HG03432 (cell line): ENCODE results near the gene OR4F6.

ENCODE experiments used
- ATAC-seq: cut with Tn5 transposase; IDR thresholded peaks from one replicate; pipeline ENCODE4 v1.9.1; 2021; ENCODE audit warnings: mild to moderate bottlenecking, moderate library complexity; ENCODE audit not compliant: unreplicated experiment

OR4F6 gene

DNA sequence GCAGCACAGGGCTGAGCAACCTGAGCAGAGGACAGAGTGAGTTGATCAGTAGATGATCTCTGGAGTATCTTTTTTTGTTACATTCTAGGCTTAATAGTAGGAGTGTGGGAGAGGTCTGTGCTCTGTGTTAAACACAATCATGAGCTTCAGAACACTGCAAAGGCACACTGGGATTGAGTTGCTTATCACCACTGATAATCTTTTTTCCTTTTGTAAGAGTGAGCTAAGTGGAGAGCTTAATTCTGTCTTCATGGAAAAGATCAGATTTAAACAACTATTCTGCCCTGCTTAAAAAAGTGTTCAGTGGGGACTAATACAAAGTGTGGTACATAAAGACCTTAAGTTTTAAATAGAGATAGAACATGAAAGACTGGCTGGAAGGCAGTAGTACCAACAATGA is 1.1 kb downstream of the OR4F6 start:
- no peak for ATAC-seq

DNA sequence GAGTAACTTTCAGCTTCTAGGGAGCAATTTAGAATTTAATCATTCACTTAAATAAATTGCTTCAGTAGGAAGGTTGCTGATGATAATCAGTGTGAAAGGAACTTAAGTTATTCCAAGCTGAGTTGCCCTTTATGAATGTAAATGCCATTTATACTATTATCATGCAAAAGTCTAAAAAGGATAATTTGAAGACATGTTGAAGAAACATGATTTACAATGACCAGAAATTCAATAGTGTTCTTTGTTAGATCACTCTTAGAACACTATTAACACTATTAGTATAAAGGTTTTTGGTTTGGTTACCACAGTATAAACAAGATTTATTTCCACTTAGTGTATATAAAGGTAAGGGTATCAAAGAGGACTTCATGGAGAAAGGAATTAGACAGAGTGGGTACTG is 1.6 kb downstream of the OR4F6 start:
- ATAC-seq, result no peak

DNA sequence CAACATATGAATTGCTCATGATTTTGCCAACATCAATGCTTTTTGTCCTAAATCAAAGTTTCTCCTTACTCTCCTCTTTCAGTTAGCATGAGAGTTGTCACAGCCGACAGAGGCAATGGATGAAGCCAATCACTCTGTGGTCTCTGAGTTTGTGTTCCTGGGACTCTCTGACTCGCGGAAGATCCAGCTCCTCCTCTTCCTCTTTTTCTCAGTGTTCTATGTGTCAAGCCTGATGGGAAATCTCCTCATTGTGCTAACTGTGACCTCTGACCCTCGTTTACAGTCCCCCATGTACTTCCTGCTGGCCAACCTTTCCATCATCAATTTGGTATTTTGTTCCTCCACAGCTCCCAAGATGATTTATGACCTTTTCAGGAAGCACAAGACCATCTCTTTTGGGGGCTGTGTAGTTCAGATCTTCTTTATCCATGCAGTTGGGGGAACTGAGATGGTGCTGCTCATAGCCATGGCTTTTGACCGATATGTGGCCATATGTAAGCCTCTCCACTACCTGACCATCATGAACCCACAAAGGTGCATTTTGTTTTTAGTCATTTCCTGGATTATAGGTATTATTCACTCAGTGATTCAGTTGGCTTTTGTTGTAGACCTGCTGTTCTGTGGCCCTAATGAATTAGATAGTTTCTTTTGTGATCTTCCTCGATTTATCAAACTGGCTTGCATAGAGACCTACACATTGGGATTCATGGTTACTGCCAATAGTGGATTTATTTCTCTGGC is 2.5 kb downstream of the OR4F6 start:
- no peak for ATAC-seq

DNA sequence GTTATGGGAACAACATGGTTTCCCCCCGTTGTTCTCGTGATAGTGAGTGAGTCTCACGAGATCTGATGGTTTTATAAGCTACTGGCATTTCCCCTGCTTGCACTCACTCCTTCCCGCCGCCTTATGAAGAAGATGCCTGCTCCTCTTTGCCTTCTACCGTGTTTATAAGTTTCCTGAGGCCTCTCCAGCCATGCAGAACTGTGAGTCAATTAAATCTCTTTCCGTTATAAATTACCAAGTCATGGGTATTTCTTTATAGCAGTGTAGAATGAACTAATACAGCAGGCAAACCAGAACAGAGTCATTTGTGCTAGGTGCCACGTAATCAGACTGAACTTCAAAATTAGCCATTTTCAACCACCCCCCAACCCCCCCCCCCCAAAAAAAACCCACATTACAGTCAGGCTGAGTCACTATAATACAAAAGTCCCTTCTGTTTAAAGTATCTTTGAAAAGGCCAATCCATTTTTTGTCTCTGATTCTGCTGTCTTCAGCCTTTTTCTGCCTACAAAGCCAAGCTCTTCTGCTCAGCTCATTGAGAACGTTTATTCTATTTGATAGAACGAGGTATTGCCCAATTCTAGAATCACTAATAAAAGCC is 4.1 kb downstream of the OR4F6 start:
- ATAC-seq, result no peak

DNA sequence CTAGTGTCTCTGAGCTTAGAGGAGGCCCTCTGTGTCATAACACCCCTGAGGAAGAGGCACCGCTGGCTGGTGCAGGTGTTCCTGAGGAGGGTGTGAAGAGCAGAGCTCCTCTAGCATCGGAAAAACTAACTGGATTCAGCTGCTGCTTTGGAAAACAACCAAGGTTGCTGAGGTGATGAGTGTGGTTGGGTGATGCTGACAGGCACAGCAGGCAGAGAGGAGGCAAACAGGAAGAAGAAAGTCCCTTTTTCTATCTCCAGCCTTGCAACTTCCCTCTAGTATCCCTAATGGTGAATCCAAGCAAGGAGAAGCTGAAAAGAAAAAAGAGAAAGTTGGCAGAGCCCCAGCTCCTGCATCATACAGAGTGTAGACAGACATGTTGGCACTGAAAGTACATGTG is 4.9 kb downstream of the OR4F6 start:
- ATAC-seq, result no peak

DNA sequence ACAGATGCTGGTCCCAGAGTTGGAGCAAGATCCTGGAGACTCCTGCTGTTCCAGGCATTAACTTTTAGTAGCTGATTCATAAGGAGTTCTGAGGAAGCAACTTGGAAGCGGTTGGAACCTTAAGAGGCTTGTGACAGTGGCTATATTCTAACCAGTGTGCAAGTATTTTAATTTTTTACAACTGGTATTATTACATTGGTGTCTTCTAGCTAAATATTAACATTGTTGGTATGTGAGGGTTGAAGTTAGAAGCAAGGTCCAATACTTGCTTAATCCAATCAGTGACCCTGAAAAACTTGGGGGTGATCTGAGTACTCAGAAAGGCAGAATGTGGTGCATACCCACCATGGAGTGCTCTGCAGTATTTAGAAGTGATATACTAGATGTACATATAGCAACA is 7.1 kb downstream of the OR4F6 start:
- no peak for ATAC-seq

DNA sequence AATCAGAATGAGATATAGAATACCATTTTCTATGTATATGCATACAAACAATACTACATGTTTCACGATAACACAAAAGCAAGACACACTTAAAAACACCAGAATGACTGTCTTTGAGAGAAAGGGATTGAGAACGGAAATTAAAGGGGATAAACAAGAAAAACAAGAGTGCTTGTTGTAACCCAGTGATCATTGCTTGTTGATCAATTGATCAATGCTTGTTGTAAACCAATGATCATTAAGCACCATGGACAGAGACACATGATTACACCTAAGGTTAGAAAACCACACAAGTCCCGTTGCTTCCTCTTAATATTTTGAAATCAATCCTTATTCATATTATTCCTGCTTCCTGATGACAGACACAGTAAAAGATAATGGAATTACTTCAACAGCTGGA is 7.6 kb downstream of the OR4F6 start:
- ATAC-seq, result no peak

DNA sequence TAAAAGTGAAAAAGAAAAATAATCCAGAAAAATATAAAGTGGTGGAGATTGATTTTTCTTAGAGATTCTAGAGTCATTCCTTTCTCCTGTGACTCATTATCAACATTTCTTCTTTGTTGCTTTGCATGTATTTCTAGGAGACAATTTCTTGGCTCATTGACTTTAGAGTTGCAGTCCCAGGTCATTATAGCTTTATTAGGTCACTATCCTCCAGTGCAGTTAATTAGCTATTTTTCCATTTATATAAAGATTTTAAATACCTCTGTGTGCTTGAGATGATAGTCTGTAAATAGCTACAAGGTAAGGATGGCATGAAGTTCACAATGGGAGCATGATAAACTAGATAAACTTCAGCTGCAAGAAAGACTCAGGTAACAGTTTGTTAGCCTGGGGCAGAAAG is 8.6 kb downstream of the OR4F6 start, which contains the start of gene OR4F15:
TSS of gene OR4F15 (plus strand) at position 301 of the 400 bp plus-strand sequence. CDS start 5,985 bp downstream, outside the sequence.
- ATAC-seq, result no peak

DNA sequence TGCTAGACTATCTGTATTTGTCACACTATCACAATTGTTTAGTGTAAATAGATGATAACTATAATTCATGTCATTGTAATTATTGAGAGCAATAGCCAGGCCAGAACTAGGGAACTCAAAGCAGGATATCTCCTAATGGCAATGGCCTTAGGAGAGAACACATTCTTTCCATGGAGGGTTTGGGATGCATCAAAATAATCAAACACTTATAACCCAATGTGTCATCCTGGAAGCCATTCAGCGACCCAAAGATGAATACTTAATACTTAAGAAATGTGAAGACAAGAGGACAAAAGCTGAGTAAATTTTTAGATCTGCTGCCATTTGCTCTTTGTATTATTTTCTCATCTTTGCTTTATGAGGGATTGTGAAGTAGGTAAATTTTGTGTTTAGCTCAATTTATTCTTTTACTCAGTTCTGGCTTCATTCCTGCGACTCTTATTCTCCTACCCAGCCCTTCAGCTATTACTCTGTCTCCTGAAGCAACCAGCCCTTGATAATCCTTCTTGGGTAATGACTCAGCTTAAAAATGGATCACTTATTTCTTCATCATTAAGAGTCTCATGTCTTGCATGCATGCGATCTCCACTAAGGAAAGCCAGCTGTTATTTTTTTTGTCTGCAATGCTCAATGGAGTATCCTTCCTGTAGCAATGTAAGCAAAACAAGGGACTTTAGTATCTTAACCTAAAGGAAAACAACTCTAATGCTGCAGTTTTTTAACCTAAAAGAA is 10.7 kb downstream of the OR4F6 start:
- ATAC-seq, result no peak

DNA sequence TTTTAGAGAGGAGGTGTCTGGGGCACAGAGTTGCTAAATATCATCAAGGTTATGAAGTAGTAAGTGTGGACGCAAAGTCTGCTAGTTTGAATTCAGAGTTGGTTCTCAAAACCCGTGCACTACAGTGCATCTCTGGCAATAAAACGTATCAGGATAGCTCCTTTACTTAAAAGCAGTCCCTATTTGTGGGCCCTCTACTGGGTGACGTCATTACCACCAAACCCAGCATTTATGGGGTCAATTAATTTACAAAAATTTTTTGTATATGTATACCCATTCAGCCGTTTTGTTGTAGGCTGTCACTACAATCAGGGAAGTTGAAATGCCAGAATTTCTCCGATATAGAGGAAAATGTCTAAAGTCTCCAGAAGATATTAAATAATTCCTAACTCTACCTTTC is 17.5 kb downstream of the OR4F6 start:
- no peak for ATAC-seq

DNA sequence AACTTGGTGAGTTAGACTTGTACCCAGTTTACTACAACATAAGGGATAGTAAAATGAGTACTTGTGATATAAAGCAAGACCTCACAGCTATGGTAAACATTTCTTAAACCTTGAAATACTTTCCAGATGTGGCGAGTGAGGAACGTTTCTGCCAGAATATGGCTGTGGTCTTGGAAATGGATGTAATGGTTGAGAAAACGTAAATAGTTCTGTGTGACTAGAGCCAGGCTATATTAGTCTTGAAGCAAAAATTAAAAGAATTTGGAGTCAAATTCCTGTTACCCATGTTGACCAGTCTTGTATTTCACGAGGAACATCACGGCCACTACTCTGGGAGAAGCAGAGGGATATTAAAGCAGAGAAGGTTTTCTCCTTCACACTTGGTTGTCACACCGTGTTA is 23.9 kb downstream of the OR4F6 start:
- ATAC-seq, result no peak

DNA sequence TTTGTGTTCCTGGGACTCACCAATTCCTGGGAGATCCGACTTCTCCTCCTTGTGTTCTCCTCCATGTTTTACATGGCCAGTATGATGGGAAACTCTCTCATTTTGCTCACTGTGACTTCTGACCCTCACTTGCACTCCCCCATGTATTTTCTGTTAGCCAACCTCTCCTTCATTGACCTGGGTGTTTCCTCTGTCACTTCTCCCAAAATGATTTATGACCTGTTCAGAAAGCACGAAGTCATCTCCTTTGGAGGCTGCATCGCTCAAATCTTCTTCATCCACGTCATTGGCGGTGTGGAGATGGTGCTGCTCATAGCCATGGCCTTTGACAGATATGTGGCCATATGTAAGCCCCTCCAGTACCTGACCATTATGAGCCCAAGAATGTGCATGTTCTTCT is 25.5 kb downstream of the OR4F6 start:
- no peak for ATAC-seq

DNA sequence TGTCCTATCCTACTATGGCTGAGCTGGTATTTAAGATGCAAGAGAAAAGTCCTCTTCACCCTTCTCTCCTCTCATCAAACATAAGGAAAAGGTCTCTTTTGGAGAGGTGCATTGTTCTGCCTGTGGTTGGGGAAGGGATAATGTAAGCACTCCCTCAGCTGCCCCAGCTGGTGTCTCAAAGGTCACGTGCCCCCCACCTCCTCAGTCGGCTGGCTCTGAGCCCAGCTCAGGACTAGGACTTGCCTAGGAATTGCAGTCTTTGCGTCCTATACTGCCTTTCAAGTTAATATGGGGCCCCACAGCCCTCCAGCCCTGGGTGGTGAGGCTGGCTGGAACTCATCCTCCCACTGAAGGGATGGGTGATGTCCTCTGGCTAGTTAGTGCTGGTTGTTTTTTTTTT is 38.3 kb downstream of the OR4F6 start:
- ATAC-seq, result no peak

DNA sequence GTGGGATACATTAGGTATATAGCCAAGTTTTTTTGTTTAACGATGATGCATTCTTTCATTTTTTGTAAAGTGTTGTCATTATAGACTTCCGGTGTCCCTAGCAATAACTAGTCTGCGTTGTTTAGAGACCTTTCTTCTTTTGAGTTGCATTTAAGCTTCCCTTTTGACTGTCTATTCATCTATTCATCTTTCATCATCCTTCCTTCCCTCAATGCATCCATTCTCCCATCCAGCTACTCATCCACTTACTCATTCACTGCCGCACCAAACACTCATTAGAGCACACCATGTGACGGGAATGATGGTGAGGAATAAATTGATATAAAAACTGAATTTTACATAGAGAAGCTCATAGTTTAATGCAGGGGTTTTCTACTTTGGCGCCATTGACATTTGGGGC is 41.6 kb downstream of the OR4F6 start:
- no peak for ATAC-seq

DNA sequence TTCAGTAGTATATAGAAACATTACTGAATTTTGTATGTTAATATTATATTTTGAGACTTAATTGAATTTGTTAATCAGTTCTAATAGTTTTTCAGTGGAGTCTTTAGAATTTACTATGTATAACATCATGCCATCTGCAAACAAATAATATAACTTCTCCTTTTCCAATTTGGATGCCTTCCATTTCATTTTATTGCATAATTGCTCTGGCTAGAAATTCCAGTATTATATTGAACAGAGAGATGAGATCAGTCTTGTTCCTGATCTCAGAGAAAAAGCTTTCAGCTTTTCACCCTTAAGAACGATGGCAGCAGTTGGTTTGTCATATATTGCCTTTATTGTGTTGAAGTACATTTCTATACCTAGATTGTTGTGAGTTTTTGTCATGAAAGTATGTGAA is 49.0 kb downstream of the OR4F6 start:
- ATAC-seq, result no peak
